GM21529 (cell line): ENCODE results near the gene RAB20.
"Not testable (repeated sequence)": the region's sequence is repeated elsewhere in the genome, so short reads cannot be mapped to it uniquely, and the experiment has no call there.

Experiments used
- ATAC-seq: cut with Tn5 transposase; IDR thresholded peaks from one replicate; pipeline ENCODE4 v1.9.1; 2021; ENCODE audit not compliant: unreplicated experiment

The RAB20 gene

DNA sequence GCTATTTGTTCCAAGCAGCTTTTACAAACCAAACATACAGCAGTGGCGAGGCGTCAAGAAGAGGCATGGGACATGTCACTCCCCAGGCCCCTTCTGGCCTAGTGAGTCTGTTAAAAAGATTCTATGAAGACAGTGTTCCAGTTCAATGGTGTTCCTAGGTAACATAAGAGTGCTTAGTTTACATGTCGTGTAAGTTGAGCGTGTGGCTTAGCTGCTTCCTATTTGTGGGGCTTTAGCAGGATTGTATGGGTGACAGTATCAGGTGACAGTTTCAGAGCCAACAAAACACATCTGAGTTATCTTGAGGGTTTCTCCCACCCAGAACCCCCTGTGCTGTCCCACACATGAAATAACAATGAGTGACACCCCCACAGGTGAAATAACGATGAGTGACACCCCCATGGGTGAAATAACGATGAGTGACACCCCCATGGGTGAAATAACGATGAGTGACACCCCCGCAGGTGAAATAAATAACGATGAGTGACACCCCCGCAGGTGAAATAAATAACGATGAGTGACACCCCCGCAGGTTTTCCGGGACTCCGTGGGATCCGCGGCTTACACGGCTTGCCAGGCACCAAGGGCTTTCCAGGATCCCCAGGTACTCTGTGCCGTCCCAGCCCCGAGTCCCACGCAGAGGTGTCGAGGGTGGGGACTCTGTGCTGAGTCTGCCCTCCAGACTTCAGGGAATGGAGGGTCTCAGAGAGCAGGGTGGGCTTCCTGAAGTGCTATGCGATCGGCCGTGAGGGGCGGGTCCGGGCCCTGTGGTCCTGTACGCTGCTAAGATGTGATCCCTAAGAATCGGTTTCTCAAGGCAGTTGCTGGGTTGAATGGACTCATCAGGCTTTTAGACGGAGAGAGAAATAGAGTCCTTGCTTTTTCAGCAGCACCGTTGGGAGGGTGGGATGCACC is 68.6 kb downstream of the RAB20 start:
- ATAC-seq: no peak

DNA sequence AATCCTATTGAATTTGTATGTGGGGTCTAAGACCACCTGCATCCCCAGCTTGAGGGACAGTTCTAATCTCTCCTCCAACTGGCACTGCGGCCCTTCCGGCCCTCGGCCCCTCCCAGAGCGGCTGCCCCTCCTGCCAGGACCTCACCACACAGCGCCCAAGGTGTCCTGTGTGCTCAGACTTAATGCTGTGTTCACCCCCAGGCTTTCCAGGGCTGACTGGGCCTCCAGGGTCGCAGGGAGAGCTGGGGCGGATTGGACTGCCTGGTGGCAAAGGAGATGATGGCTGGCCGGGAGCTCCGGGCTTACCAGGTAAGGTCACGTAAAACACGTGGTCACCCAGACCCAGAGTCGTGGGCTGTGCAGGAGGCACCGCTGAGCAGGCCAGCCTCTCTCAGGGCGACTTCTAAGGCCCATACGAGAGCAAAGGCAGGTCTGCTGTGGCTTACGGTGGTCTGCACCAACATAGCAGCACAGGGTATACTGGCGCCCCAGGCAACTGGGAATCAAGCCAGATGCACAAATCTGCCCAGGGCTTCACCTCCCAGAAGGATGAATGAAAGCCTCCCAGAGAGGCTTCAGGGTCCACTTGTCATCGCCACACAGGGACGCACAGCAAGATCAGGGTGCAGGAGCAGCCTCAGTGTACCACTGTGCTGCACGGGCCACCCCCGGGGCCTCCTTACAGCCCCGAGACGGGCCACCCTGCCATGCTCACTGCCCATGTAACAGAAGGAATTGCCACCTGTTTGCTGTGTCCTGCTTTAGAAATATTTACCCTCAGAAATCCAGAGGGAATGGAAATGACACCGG is 69.4 kb downstream of the RAB20 start:
- ATAC-seq: no peak

DNA sequence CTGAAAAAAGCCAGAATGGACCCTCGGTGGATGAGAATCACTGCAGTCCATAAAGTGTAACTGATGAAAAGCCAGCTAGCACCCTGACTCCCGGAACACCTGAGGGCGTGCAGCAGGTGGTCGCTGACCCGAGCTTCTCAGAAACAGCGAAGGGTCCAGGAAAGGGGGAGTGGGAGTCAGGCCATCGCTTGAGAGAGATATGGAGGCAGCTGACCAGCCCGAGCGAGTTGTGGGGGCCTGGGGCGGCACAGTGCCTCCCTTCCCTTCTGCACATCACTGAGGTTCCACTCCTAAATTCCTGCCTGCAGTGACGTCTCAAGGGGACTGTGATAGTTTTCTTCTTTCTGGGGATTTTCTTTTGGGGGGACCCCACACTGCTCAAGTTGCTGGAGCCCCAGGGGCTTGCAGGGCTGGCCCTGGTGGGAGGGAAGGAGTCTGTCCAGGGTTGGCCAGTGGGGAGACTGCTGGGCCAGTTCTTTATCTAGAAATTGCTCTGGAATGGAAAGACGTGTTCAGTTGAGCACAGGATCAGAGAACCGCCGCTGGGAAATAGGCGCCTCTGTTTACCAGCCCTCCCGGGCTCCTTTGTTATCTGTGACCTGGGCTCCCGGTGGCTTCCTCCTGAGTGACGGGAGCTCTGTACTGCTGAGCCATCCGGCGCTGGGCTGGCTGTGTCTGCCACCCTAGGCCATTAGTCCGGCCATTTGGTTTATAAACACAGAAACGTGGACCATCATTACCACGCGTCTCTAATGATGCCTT is 71.3 kb downstream of the RAB20 start:
- no peak for ATAC-seq

DNA sequence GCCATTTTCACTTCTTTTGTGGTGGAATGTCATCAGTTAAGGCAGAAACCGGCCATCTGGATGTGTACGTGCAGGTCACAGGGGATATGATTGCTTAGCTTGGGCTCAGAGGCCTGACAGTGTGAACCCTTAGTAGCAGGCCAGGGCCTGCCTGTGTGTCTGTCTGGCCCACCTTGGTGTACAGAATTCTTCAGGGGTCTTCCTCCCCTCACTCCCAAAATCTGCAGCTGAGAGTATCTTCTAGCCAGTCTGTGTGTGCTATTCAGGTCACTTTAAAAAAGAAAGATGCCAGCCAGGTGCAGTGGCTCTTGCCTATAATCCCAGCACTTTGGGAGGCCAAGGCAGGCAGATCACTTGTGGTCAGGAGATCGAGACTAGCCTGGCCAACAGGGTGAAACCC is 74.6 kb downstream of the RAB20 start:
- not testable (repeated sequence) for ATAC-seq

DNA sequence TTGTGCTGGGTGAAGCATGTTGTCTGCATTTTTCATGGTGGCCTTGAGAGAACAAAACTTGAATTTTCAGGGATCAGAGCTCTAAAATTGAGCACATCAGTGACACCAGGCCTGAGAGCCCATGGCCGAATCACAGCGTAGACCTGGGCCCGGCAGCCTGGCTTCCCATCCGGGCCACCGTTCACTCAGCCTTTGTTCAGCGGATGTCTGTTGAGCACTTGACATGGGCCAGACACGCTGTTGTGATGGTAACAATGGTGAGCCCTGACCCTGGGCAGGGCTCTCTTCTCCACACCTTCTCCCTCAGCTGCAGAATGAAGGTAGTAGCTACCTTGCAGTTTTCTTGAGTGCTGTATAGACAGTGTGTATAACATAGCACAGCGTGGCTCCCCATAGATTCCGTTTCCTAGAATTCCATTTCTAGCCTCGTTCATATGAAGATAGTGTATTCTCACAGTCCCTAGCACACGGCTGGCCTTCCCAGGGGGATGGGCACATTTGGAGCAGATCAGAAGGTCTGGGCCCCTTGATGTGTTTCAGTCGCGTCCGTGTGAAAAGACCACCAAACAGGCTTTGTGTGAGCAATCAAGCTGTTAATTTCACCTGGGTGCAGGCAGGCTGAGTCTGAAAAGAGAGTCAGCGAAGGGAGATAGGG is 75.3 kb downstream of the RAB20 start:
- no peak for ATAC-seq

DNA sequence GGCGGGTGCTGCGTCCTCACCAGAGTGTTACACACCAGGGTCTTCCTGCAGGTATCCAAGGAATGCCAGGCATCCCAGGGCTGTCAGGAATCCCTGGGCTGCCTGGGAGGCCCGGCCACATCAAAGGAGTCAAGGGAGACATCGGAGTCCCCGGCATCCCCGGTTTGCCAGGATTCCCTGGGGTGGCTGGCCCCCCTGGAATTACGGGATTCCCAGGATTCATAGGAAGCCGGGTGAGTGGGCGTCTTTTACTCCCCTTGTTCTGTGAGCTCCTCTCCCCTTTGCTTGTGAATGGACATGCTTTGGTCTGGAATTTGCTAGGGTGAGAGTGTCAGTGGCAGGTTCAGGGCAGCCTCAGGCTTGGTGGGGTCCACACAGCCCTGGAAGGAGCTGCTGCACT is 75.9 kb downstream of the RAB20 start:
- ATAC-seq: no peak

DNA sequence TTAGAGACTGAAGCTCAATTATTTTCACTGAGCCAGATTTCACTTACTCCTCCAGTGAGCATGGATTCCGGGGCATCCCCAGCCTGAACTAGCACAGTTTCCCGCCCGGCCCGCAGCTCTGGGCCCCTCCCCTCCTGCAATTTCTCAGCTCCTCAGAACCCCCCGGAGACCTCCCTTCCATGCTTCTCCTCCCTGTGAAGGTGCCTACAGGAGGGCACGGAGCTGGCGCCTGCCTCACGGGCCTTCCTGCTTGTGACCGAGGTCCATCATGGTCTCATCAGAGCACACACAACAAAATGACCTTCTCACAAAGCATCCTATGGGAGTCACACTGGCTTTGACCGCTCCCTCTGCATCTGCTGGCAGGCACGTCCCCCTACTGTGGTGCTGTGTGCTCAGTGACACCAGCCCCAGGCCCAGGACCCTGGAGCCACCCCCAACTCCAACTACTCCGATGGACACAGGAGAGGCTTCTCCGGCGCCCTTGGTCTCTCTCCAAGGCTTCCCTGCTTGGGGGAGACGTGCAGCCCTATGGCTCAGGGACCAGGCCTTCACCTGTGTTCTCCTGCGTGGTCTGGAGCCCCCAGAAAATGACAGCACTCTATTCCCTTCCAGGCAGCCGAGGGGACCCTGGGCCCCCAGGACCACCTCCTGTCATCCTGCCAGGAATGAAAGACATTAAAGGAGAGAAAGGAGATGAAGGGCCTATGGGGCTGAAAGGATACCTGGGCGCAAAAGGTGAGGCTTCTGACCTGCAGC is 77.1 kb downstream of the RAB20 start:
- ATAC-seq: no peak

DNA sequence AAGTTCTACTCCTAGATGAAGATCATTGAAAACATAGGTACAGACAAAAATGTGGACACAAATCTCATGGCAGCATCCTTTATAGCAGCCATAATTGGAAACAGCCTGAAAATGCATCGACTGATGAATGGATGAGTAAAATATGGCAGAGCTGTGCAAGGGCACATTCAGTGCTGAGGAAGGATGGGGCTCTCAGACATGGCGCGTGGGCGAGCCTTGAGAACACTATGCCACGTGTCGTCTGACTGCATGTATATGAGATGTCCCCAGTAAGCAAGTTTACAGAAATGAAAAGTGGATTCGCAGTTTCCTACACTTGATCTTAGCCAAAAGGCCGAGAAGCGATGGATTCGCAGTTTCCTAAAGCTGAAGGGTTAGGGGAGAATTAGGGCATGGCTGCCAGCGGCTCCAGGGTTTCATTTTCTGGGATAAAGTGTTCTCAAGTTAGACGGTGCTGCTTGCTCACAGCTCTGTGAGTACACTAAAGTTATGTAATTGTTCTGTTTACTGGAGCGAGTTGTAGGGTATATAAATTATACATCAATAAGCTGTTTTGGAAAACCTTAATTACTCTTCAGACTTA is 78.0 kb downstream of the RAB20 start:
- ATAC-seq: no peak

DNA sequence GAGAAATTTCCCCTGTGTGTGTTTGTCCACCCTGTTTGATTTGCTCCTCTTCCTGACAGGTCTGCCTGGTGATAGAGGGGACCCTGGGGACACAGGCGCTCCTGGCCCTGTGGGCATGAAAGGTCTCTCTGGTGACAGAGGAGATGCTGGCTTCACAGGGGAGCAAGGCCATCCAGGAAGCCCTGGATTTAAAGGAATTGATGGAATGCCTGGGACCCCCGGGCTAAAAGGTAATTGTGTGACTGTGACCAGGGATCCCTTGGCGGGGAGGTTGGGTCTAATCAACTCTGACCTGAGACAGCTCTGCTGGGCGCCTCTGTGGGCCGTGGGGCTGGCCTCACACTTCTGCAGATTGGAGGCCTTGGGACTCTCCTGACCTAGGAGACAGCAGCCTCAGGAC is 81.4 kb downstream of the RAB20 start:
- no peak for ATAC-seq

DNA sequence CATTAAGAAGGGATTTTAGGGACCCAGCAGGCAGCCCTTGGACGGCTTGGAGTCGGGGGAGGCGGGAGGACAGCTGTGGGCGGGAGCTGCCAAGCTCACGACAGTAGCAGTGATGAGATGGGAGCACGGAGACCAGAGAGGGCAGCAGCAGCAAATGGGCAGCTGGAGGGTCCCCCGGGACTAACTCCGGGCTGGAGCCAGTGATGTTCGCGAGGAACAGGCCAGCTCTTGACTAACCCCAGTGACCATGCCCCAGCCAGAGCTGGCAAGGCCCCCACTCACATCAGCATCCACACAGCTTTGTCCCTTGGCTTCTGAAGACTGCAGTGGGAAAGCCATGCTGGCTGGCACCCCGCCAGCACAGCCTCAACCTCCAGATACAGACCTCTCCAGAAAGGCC is 81.9 kb downstream of the RAB20 start:
- no peak for ATAC-seq

DNA sequence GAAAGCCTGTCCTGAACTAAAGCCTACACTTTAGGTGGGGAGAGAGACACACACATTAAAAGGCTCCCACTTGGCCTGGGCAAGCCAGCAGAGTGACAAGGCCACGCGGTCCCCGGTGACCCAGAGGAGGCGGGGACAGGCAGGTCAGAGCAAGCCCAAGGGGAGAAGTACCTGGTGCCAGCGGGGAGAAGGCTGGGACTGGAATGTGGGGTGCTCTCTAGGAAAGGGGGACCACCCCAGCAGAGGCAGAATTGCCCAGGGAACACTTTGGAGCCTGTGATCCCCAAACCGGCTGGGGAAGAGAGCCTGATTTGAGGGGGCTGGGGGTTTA is 82.3 kb downstream of the RAB20 start:
- no peak for ATAC-seq

DNA sequence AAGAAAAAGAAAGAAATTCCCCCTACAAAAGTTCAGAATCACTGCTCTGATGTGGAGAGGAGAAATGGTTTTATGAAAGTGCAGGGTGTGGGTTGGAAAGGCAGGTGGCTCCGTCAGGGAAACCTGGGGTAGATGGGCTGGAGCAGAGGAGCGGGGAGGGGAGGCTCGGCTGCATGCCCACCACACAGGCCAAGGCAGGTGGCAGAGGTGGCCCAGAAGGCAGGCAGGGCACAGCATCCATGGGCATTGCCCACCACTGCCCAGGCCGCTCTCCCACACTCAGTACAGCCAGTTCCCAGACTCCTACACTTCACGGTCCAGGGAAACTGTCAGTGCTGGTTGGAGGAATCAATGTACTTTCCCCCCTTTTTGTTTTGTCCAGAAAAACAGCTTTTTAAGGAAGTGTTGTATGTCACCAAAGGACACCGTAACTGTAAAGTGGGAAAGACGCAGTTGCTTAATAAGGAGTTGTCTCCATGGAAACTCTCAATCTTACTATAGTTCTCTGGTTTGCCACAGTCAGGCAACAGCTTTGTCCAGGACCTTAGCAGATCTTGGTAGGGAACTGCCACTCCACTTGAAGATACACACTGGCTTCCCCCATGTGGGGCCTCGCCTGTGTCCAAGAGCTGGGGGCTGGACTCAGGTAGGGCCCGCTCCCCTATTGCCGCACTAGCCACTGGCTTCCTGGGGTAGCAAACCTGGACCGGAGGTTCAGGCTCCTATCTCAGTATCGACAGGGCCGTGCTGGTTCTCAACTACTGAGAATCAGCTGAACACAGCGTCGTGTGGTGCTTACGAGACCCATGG is 82.9 kb downstream of the RAB20 start:
- ATAC-seq: no peak

DNA sequence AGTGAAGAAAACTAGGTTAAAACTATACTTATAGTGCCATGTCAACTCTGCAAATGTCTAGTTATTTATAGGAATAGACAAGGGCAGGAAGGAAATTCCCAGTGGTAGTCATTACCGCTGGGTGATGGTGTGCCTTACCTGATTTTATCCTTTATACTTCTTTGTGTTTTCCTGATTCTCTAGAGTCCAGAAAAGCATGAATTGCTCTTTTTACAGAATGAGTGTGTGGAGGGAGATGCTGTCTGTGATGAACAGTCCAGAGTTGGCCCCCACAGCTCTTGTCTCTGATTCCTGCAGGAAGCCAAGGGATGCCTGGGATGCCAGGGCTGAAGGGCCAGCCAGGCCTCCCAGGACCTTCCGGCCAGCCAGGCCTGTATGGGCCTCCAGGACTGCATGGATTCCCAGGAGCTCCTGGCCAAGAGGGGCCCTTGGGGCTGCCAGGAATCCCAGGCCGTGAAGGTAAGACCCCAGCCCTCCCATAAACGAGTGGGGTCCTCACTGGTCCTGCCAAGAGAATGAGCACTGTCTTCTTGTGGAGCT is 83.7 kb downstream of the RAB20 start:
- ATAC-seq: no peak

DNA sequence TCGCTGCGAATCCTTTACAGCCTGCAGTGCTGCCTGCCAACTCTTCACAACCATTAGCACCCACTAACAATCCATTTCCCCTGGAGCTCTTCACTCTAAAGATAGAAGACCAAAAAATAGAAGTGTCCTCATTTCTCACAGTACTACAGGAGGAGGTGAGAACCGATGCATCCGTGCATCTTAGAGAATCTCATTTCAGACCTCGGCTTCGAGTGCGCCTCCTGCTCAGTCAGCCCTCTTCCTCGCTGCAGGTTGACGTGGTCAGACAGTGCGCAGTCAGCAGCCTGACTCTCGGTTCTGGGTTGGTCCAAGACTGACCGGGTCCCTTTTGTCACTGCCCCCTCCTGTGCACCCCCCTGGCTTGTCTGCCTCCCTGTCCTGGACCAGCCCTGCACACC is 85.3 kb downstream of the RAB20 start:
- ATAC-seq: no peak

DNA sequence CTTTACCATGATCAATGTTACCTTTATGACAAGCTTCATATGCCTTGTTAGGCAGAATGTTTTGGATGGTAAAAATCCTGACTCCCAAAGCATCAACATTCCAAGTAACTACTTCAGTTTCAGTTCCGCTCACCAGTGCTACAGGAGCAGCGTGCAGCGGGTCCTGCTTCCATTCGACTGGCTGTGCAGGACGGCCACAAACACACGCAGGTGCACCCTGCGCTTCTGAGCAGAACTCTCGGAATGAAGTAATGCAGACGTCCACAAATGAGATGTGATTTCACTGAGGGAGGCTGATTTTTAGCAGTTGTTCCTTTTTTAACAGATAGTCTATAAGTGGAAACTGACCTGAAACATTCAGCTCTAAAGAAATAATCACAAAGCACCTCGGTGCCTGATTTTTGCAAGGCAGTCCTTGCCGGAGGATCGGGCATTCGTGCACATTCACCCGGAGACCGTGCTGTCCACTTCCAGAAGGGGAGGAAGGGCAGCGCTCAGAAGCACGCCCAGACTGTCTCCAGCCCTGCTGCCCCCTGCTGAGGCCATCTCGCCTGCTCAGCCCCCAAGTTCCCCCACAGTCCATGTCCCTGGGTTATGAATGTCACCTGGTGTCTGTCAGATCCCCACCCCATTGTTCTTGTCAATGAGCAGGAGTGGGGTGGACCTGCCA is 85.8 kb downstream of the RAB20 start:
- no peak for ATAC-seq

DNA sequence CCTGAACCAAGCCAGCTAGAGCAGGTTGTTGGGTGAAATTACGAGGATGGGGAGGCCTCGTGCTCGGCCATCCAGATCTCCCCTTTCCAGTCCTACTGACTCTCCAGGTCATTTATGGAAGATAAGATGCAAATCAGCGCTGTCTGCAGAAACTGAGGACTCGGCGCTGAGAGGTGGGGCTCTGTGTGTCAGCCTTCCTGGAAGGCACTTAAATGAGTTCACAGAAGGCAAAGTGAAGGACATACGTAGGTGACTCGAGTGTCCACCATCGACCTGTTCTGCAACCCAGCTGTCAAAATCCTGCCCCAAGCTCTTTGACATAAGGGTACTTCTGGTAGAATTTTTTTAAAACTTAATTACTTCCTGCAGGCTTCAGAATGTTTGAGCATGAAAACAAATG is 86.4 kb downstream of the RAB20 start:
- no peak for ATAC-seq

DNA sequence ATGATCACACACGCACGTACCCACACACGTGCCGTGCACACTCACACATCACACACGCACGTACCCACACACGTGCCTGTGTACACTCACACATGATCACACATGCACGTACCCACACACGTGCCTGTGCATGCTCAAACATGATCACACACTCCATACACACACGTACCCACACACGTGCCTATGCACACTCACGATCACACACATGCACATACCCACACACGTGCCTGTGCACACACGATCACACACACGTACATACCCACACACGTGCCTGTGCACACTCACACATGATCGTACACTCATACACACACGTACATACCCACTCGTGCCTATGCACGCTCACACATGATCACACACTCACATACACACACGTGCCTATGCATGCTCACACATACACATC is 86.8 kb downstream of the RAB20 start:
- no peak for ATAC-seq
